GM19324 (cell line): Measurements from ENCODE around the gene PET100.
"Not testable (repeated sequence)": the region's sequence is repeated elsewhere in the genome, so short reads cannot be mapped to it uniquely, and the experiment has no call there.

Source experiments
- ATAC-seq: cut with Tn5 transposase; IDR thresholded peaks from one replicate; pipeline ENCODE4 v1.9.1; 2021; ENCODE audit warnings: mild to moderate bottlenecking, moderate library complexity; ENCODE audit not compliant: unreplicated experiment, low FRiP score

Gene PET100

DNA sequence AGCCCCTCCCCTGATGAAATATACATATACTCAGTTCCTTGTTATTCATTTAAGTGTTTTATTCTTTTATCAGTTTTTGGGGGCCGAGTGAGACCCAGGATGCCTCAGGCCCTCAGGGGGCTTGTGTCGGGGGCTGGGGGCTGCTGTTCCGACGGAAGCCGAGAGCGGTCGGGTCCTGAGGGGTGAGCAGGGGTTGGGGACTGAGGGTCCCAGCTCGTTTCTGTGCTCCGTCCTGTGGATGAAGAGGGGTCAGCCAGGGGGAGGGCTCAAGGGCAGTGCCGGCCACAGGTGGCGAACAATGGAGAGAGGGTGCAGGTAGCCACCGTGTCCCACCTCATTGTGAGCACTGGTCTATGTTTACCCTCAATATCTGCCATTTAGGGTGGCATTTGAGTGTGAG is 2.0 kb downstream of the PET100 start:
- no peak for ATAC-seq

DNA sequence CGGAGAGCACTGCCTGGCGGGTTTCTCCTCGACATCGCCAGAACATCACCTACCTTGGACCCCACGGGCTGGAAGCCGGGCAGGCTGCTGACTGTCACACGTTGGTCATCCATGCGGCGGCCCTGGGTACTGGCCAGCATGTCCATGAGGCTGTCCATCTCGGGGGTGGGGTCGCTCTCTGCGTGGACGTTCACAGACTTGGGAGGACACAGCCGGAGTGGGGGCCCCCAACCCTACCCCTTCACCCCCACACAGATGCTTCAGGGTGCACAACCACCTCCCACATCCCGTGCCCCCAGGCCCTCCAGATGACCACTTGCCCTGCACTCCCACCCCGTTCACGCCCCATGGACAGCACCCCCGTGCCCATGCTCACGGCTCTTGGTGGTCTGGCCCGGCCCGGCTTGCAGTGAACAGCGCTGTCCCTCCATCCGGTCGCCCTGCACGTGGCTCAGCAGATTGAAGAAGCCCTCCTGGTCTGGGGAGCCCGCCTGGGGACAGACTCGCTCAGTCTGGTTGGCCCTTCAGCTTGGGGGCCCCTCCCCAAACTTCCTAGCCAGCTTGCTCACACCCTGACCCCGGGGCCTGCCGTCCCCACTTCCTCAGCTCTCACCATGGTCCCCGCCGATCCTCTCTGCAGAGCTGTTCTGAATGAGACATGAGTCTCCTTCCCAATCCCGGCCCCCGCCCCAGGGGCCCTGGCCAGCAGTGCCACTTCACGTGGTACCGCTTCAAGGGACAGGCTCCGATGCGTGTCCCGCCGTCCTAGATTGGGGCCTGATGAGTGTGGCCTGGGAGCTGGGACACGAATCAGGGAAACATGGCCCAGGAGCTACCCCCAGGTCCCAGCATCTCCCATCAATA is 3.0 kb downstream of the PET100 start:
- no peak for ATAC-seq

GRCh38 chr19:7633698-7634097 is 4.1 kb downstream of the PET100 start, which contains the start of gene PCP2:
TSS of gene PCP2 (minus strand) at chr19:7633719. CDS start at chr19:7633457, 262 bp downstream.
- ATAC-seq, result no peak

DNA sequence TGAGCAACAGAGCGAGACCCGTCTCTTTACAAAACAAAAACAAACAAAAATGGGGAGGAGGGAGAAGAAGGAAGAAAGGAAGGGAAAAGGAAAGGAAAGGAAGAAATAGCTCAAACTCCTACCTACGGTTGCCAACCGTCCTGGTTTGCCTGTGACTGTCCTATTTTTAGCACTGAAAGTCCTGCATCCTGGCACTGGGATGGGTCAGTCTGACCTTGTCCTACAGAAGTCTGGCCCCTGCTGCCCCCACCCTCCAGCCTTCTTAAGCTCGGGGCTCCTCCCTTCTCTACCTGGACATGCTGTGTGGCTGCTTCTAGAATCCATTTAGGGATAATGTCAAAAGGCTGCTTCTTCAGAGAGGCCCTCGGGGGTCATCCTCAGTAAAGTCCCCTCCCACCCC is 6.1 kb downstream of the PET100 start:
- no peak for ATAC-seq

GRCh38 chr19:7636317-7636690 is 6.7 kb downstream of the PET100 start:
- ATAC-seq, result no peak

DNA sequence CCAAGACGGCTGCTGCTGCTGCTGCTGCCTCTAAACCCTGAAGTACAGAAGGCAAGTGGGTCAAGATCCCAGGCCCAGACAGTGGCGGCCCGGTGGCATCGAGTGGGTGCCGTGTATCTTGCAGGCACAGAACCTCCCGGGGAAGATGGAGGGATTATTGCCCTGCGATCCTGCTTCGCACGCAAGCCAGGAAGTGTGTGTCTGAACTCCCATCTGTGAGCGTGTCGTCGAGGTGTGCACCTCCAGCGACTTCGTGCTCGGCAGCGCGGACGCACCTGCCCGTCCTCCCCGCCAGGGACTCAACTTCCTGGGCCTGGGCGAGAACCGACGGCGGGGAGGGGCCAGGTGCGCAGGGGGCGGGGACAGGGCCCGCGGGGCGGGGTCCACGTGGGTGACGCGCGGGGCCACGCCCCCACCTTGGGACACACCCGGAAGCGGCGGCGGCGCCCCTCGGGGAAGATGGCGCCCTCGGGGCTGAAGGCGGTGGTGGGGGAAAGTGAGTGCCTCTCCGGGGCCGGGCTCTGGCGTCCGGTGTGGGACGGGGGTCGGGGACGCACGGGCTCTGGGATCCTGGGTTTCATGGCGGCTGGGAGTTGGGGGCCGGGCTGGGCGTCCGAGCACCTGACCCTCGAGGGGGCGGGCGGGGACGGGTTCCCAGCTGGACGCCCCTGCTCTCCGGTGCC is 7.2 kb downstream of the PET100 start, which contains the start of gene STXBP2:
TSS of gene STXBP2 (plus strand) at position 420 of the 683 bp plus-strand sequence. CDS start at position 460, 40 bp downstream.
- ATAC-seq, result peak; percentile 80

GRCh38 chr19:7637374-7638256 is 8.0 kb downstream of the PET100 start:
- peak; percentile 16 for ATAC-seq

DNA sequence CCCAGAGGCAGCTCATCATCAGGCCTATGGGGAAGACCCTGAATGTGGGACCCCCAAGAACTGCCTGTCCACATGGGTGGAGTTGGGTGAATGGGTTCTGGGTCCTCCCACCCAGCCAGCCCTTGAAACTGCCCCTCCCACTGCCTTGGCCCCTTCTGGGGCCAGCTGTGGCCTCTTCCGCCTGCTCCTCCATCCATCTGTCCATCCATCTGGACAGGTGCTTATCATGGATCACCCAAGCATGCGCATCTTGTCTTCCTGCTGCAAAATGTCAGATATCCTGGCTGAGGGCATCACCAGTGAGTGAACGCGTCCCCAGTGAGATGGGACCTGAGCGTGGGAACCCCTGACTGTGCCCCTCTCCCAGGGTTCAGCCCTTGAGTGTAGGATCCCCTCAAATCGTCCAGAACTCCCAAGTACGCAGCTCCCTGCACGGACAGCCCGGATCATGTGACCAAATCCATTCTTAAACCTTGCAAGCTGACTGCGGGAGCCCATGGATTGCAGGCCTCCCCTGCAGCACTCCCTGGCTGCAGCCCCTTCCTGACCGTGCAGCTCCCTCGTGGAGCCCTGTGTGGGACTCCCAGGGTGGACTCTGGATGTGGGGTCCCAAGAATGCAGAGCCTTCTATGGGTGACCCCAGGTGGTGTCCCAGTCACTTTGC is 9.3 kb downstream of the PET100 start:
- ATAC-seq, result no peak

DNA sequence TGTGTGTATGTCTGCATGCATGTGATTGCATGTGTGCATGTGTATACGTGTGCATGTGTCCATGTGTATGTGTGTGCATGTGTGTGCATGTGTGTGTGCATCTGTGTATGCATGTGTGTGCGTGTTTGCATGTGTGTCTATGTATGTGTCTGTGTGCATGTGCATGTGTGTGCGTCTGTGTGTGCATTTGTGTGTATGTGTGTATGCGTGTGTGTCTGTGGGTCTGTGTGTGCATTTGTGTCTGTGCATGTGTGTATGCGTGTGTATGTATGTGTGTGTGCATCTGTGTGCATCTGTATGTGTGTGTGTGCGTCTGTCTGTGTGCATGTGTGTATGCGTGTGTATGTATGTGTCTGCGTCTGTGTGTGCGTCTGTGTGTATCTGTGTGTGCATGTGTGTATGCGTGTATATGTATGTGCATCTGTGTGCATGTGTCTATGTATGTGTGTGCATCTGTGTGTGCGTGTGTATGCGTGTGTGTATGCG is 10.3 kb downstream of the PET100 start:
- ATAC-seq, result no peak

DNA sequence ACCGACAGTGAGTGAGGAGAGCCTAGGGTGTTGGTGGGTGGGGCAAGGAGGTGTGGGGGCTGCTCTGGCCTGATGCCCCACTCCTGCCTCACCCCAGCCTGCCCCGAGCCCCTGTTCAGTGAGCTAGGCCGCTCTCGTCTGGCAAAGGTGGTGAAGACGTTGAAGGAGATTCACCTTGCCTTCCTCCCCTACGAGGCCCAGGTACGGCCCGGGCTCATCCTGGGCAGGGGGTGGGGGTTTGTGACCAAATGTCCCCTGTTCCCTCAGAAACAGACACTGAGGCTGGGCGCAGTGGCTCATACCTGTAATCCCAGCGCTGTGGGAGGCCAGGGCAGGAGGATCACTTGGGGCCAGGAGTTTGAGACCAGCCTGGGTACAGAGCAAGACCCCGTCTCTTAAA is 11.2 kb downstream of the PET100 start:
- no peak for ATAC-seq

- no peak for ATAC-seq
Measured at GRCh38 chr19:7641290-7642276, 12.0 kb downstream of the PET100 start.

DNA sequence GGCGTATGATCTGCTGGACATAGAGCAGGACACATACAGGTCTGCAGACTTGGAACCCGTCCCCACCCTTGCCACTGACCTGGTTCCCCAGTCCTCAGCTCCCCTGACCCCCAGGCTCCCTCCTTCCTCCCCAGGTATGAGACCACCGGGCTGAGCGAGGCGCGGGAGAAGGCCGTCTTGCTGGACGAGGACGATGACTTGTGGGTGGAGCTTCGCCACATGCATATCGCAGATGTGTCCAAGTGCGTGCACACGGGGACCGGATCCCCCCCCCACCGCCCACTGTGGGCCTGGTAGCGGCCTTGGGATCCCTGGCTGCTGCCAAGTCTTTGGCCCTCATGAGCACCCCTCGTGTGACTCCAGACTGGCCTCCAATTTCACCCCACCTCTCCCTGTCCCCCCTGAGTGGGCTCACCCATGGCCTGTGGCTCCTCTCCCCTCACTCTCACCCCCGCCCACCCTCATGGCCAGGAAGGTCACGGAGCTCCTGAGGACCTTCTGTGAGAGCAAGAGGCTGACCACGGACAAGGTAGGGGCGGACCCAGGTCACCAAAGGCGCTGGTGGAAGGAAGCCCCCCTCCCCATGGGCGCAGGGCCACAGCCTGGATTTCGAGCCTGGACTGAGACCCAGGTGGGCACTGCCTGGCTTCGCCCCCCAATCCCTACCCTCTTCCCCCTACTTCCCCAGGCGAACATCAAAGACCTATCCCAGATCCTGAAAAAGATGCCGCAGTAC is 12.9 kb downstream of the PET100 start:
- ATAC-seq, result no peak

DNA sequence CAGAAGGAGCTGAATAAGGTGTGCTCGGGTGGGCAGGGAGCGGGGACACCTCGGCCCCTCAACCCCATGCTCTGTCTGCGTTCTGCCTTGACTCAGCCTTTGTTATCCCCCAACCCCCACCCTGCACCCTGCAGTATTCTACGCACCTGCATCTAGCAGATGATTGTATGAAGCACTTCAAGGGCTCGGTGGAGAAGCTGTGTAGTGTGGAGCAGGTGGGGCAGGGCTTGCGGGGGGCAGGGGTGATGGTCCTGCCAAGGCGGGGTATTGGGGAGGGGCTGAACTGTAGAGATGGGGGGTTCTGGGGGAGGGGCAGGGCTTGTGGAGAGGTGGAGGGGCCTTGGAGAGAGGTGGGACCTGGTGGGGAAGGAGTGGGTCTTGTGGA is 13.4 kb downstream of the PET100 start:
- no peak for ATAC-seq

GRCh38 chr19:7643629-7644549 is 14.3 kb downstream of the PET100 start:
- ATAC-seq, result not testable (repeated sequence)

DNA sequence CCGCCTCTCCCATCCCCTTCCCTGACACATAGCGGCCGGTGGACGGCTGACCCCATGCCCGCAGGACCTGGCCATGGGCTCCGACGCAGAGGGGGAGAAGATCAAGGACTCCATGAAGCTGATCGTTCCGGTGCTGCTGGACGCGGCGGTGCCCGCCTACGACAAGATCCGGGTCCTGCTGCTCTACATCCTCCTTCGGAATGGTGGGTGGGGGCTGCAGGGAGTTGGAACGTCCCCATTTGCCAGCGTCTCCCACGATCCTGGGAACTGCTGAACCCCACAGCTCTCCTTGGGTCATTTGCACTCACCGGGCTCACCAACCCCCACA is 14.9 kb downstream of the PET100 start:
- ATAC-seq, result no peak

DNA sequence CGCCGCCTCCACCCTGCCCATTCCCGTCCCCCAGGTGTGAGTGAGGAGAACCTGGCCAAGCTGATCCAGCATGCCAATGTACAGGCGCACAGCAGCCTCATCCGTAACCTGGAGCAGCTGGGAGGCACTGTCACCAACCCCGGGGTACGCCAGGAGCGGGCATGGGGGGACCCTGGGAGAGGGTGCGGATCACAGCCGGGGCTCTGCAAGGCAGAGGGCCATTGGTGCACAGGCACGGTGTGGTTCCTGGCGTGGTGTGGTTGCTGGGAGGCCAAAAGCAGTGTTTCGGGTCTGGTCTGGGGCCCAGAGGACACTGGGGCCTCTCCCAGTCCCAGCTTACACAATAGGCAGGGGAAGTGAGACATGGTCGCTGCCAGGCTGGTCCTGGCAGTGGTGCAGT is 15.6 kb downstream of the PET100 start:
- no peak for ATAC-seq

GRCh38 chr19:7645656-7646425 is 16.2 kb downstream of the PET100 start:
- no peak for ATAC-seq
